ENCODE data around the gene DYNC1H1.

- no peak for TF ChIP-seq CTCF (conservative IDR thresholded peaks at IDR 0.05 in 1 of 2, IDR thresholded peaks at IDR 0.05 in 1 of 2; ENCODE audit: low read depth in 1 of 2, low read length in 2 of 2)
- no peak for TF ChIP-seq EZH2 (IDR thresholded peaks at IDR 0.05; ENCODE audit: low read length, missing control alignments)
These were observed 1.9 kb upstream of the DYNC1H1 start for GRCh38 chr14:101962503-101962874.

All from fibroblast of lung (primary cell).